MM.1S (cell line): ENCODE measurements around the gene FAM131C.

Experiments
- DNase-seq: peaks from one replicate; pipeline ENCODE4 v3.0.0-alpha.2; 2015
- H2AFZ ChIP-seq: fragments of 300-600 bp; sonication (generic); 2 replicates; pipeline ENCODE4 v1.6.0; 2016; ENCODE audit warnings: antibody characterized with exemption, low read length
- H3F3A ChIP-seq: fragments of 300-600 bp; sonication (generic); 2 replicates; pipeline ENCODE4 v1.6.1; 2016; ENCODE audit warnings: mild to moderate bottlenecking, antibody characterized with exemption, low read length, moderate library complexity, mixed read lengths; ENCODE audit not compliant: insufficient read depth
- H3K27ac ChIP-seq: fragments of 300-600 bp; sonication (generic); 2 replicates; pipeline ENCODE4 v1.5.1; 2016; ENCODE audit warnings: mild to moderate bottlenecking, low read length
- H3K27me3 ChIP-seq: fragments of 300-600 bp; sonication (generic); replicated peaks from 2 replicates; pipeline ENCODE4 v1.6.0; 2016; ENCODE audit warnings: low read length; ENCODE audit not compliant: insufficient read depth
- H3K36me3 ChIP-seq: fragments of 300-600 bp; sonication (generic); replicated peaks from 2 replicates; pipeline ENCODE4 v1.6.1; 2016; ENCODE audit warnings: mild to moderate bottlenecking, low read length, mixed read lengths; ENCODE audit not compliant: insufficient read depth
- H3K4me1 ChIP-seq: fragments of 300-600 bp; sonication (generic); 2 replicates; pipeline ENCODE4 v1.6.1; 2016; ENCODE audit warnings: low read length, mixed read lengths
- H3K4me2 ChIP-seq: fragments of 300-600 bp; sonication (generic); 2 replicates; pipeline ENCODE4 v1.6.0; 2016; ENCODE audit warnings: low read depth, low read length
- H3K4me3 ChIP-seq: fragments of 300-600 bp; sonication (generic); 2 replicates; pipeline ENCODE4 v1.5.1; 2016; ENCODE audit warnings: low read length, mixed read lengths
- H3K79me2 ChIP-seq: fragments of 300-600 bp; sonication (generic); 2 replicates; pipeline ENCODE4 v1.6.1; 2016; ENCODE audit warnings: mixed run types, low read length, mixed read lengths
- H3K9ac ChIP-seq: fragments of 300-600 bp; sonication (generic); 2 replicates; pipeline ENCODE4 v1.6.1; 2016; ENCODE audit warnings: low read length, mixed read lengths
- H3K9me2 ChIP-seq: fragments of 300-600 bp; sonication (generic); replicated peaks from 2 replicates; pipeline ENCODE4 v1.6.1; 2016; ENCODE audit warnings: mild to moderate bottlenecking, low read length, mixed read lengths; ENCODE audit not compliant: insufficient read depth
- H3K9me3 ChIP-seq: fragments of 300-600 bp; sonication (generic); replicated peaks from 2 replicates; pipeline ENCODE4 v1.6.1; 2016; ENCODE audit warnings: mild to moderate bottlenecking, low read length, mixed read lengths; ENCODE audit not compliant: insufficient read depth
- H4K20me1 ChIP-seq: fragments of 300-600 bp; sonication (generic); 2 replicates; pipeline ENCODE4 v1.6.1; 2016; ENCODE audit warnings: mild to moderate bottlenecking, low read length, moderate library complexity, mixed read lengths; ENCODE audit not compliant: insufficient read depth
- CTCF ChIP-seq: fragments of 300-600 bp; sonication (generic); IDR thresholded peaks from 2 replicates; pipeline ENCODE4 v1.5.1; 2016; ENCODE audit warnings: antibody characterized with exemption, low read length, mixed read lengths
- EZH2 ChIP-seq: fragments of 300-600 bp; sonication (generic); optimal IDR thresholded peaks from 2 replicates; pipeline ENCODE3; 2017; ENCODE audit warnings: low read depth, mild to moderate bottlenecking, antibody characterized with exemption, low read length, mixed read lengths
- EZH2phosphoT487 ChIP-seq: fragments of 300-600 bp; sonication (generic); IDR thresholded peaks from 2 replicates; pipeline ENCODE4 v1.6.1; 2018; ENCODE audit warnings: antibody characterized with exemption, low read length

Gene FAM131C

GRCh38 chr1:16018308-16018707, 55.1 kb downstream of the FAM131C start:
- no peak for TF ChIP-seq CTCF
- TF ChIP-seq EZH2: no peak
- TF ChIP-seq EZH2phosphoT487: no peak
- H3K4me1 ChIP-seq: no peaks in the 10 kb centered on the region
- H3K27ac ChIP-seq: no peak overlapping the region
- no peaks in the 10 kb centered on the region for H3K79me2 ChIP-seq
- no peak for DNase-seq
- H4K20me1 ChIP-seq: no peaks in the 10 kb centered on the region
- H3K9ac ChIP-seq: no peak overlapping the region
- no peaks in the 10 kb centered on the region for H3K9me2 ChIP-seq
- H2AFZ ChIP-seq: no peak overlapping the region
- H3K4me3 ChIP-seq: no peak overlapping the region
- no peak overlapping the region for H3K4me2 ChIP-seq
- H3F3A ChIP-seq: no peaks in the 10 kb centered on the region
- H3K27me3 ChIP-seq: peaks cover 74% of the 10 kb centered on the region
- no peaks in the 10 kb centered on the region for H3K36me3 ChIP-seq
- no peaks in the 10 kb centered on the region for H3K9me3 ChIP-seq

- Histone ChIP-seq H3F3A (no peaks in the 10 kb centered on the region), H3K9ac (no peak within 1 kb of the TSS), H3K36me3 (no peaks in the 10 kb centered on the region), H3K4me2 (no peak within 1 kb of the TSS), H3K27ac (no peak within 1 kb of the TSS), H3K9me2 (no peaks in the 10 kb centered on the region), H3K9me3 (no peaks in the 10 kb centered on the region), H3K27me3 (peaks cover 69% of the 10 kb centered on the region), H2AFZ (no peak within 1 kb of the TSS), H4K20me1 (no peaks in the 10 kb centered on the region), H3K79me2 (no peaks in the 10 kb centered on the region), H3K4me3 (no peak within 1 kb of the TSS), H3K4me1 (peaks cover 1% of the 10 kb centered on the region; the same call in 1 of the 2 replicates)
- DNase-seq: no peak
- no peak for TF ChIP-seq CTCF
- TF ChIP-seq EZH2phosphoT487: no peak
- TF ChIP-seq EZH2: no peak
Measured at GRCh38 chr1:16017461-16018303, 55.8 kb downstream of the FAM131C start, which contains the start of gene HSPB7. HSPB7 (minus strand) TSS chr1:16018043; CDS start chr1:16017963, 80 bp downstream.

- H3K4me1 ChIP-seq: peaks cover 5% of the 10 kb centered on the region; the same call in 1 of the 2 replicates
- DNase-seq: no peak
- no peaks in the 10 kb centered on the region for H3K36me3 ChIP-seq
- H3K9me3 ChIP-seq: no peaks in the 10 kb centered on the region
- H2AFZ ChIP-seq: no peak overlapping the region
- no peak overlapping the region for H3K27ac ChIP-seq
- no peak overlapping the region for H3K4me2 ChIP-seq
- H3K4me3 ChIP-seq: no peak overlapping the region
- TF ChIP-seq EZH2: no peak
- no peak for TF ChIP-seq EZH2phosphoT487
- TF ChIP-seq CTCF: no peak
- peaks cover 63% of the 10 kb centered on the region for H3K27me3 ChIP-seq
- H3K79me2 ChIP-seq: no peaks in the 10 kb centered on the region
- no peaks in the 10 kb centered on the region for H4K20me1 ChIP-seq
- H3K9me2 ChIP-seq: no peaks in the 10 kb centered on the region
- H3F3A ChIP-seq: no peaks in the 10 kb centered on the region
- no peak overlapping the region for H3K9ac ChIP-seq
Measured at GRCh38 chr1:16017076-16017460, 56.4 kb downstream of the FAM131C start.
